Dermis microvascular lymphatic vessel endothelial cell (primary cell): ENCODE measurements around the gene CSGALNACT2. TPM values are rescaled to one million over a fixed set of nuclear protein-coding genes. Genes with fewer than 3 reads are reported as not detected.

Experiments used
- DNase-seq, 2 donors: peaks; one replicate each; pipeline versions ENCODE4 v3.0.0 to v3.0.0-alpha.2; 2010; ENCODE audit warnings: low read depth in 2 of 2
- total RNA-seq: library from RNA; depleted of rRNA; stranded (reverse); fragments of >200 nt; gene quantifications from 2 replicates; pipeline ENCODE4 v1.2.1, GENCODE V29; 2014

The CSGALNACT2 gene
- total RNA-seq, 1 donor from 2014 or later = 5.5 TPM

GRCh38 chr10:43227911-43228782, 89.9 kb downstream of the CSGALNACT2 start:
- DNase-seq = no peak

GRCh38 chr10:43228783-43229207, 90.5 kb downstream of the CSGALNACT2 start:
- no peak for DNase-seq

GRCh38 chr10:43229208-43230061, 91.2 kb downstream of the CSGALNACT2 start:
- no peak for DNase-seq

GRCh38 chr10:43230101-43230908, 92.1 kb downstream of the CSGALNACT2 start:
- DNase-seq = no peak

GRCh38 chr10:43230909-43231522, 92.8 kb downstream of the CSGALNACT2 start:
- no peak for DNase-seq

- DNase-seq = no peak
Observed at GRCh38 chr10:43231523-43232078, 93.4 kb downstream of the CSGALNACT2 start.

GRCh38 chr10:43233601-43234430, 95.6 kb downstream of the CSGALNACT2 start:
- DNase-seq = no peak

- no peak for DNase-seq
Observed at GRCh38 chr10:43234471-43235041, 96.3 kb downstream of the CSGALNACT2 start.

Other genes starting within 250 kb of the CSGALNACT2 start
- 0.26 and 2.9 TPM in 2 replicates for gene RET, start 61.4 kb upstream of the CSGALNACT2 start, total RNA-seq
- 0.13 and 0.26 TPM in 2 replicates for gene RASGEF1A, start 128.6 kb downstream of the CSGALNACT2 start, total RNA-seq
- gene FXYD4, start 233.2 kb downstream of the CSGALNACT2 start, total RNA-seq = not detected in 2 replicates